HG03175 (cell line): ENCODE measurements around the gene OPHN1.

Source experiments
- ATAC-seq: cut with Tn5 transposase; IDR thresholded peaks from one replicate; pipeline ENCODE4 v1.9.1; 2021; ENCODE audit warnings: mild to moderate bottlenecking, moderate library complexity; ENCODE audit not compliant: unreplicated experiment

OPHN1 gene

GRCh38 chrX:68183612-68184214 lies 249.6 kb downstream of the OPHN1 start:
- ATAC-seq = no peak

DNA sequence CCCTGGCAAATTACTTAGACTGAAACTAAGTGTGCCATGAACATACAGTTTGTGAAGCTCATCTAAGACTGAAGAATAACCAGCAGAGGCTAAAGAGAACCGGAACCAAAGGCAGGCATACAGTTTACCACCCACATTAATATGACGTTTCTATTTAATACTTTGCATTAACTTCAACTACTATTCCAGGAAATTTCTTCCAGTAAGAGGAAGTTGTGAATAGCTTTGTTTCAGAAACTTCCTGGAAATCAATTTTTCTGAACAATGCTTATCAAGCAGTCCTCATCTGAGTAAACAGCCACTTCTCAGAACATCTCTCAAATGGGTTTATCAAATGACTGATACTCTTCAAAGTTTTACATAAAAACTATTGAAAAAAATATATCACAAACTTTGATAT lies 252.7 kb downstream of the OPHN1 start:
- no peak for ATAC-seq

- ATAC-seq = no peak
Measured at GRCh38 chrX:68179355-68179754, 253.9 kb downstream of the OPHN1 start.

DNA sequence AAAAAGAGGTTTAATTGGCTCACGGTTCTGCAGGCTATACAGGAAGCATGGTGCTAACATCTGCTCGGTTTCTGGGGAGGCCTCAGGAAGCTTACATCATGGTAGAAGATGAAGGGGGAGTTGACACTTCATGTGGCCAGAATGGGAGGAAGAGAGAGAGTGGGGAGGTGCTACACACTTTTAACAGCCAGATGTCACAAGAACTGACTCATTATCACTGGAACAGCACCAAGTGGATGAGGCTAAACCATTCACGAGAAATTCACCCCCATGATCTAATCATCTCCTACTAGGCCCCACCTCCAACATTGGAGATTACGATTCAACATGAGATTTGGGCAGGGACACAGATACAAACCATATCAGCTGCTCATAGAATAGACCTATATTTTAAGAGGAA lies 255.8 kb downstream of the OPHN1 start:
- ATAC-seq = no peak

DNA sequence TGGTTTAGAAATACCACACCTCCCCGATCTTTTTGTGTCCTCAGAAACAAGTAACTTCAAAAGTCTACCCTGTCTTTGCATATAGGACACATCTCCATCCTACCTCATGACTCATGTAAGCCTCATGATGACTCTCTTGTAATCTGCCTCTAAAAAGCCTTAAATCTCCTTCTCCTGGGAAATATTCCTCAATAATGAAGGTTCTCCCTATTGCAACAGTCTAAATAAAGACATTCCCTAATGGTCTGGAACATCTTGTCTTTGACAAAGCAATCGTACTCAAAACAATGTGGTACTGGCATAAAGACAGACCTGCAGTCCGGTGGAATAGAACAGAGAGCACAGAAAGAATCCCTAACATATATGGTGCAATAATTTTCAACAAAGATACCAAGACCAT lies 257.7 kb downstream of the OPHN1 start:
- ATAC-seq = no peak

GRCh38 chrX:68163441-68163840 lies 269.9 kb downstream of the OPHN1 start:
- no peak for ATAC-seq

DNA sequence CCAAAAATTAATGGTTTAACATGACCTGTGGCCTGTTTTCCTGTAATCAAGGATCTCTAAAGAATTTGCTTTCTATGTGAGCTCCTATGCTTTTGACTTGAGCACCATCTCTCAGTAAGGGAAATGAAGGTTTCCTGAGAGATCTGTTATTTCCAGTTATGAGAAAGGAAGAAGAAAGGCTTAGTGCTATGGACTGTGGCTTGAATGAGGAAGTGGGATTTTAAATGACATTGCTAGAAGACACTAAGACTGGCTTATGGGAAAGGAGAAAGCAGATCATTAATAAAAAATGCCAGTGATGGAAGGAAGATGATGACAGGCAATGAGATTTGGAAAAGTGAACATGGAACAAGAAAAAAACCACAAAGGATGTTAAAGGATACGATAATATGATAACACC lies 285.4 kb downstream of the OPHN1 start:
- ATAC-seq = no peak

DNA sequence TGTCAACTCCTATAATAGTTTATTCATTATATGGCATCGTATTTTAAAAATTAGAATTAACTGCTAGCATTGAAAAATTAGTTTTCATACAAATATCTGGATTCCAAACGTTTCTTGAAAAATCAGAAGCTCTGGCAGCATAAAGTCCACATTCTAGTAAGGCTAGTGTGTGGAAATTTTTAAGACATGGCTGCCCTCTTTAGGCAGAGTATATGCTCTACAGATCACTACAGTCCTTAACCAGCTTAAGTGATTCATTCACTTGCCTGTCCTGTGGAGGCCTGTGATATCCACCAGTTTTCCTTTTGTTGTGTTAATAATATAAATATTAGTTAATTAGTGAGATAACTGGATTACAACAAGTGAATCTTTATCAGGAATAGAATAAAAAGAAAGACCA lies 287.2 kb downstream of the OPHN1 start:
- no peak for ATAC-seq

GRCh38 chrX:68139791-68140190 lies 293.5 kb downstream of the OPHN1 start:
- no peak for ATAC-seq

DNA sequence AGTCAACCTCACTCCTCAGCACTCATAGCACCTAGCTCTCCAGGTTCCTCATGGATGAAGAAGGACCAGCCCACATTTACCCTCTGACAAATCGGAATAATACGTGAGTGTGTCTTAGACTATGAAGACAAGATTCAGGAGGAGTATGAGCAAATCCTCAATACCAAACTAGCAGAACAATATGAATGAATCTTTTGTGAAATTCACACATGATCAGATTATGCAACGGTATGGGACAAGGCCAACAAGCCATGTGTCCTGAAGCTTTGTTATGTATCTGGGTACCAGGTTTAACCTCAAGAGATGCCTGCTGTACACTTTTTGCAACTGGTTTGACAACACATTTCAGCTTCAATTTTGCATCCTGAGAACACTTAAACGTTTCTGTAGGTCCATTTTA lies 300.1 kb downstream of the OPHN1 start:
- no peak for ATAC-seq

DNA sequence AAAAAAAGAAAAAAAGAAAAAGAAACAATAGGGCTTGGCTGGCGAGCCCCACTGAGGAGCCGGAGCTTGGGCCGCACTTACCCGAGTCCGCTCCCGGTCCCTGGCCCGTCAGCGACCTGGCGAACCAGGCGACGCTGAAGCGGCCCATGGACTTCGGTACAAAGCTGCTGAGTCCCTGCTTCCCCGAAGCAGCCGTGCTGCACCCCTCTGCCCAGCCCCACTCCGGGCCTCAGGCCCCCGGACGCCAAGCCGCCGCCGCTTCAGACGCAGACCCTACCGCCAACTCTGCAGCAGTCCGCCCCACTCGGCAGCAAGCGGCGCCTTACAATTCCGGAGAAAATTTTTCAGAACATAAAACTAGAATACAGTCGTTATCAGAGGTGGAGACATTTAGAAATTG lies 300.5 kb downstream of the OPHN1 start:
- ATAC-seq = no peak

- no peak for ATAC-seq
Measured at GRCh38 chrX:68121835-68122234, 311.5 kb downstream of the OPHN1 start.

- ATAC-seq = no peak
Measured at GRCh38 chrX:68121371-68121770, 311.9 kb downstream of the OPHN1 start.

DNA sequence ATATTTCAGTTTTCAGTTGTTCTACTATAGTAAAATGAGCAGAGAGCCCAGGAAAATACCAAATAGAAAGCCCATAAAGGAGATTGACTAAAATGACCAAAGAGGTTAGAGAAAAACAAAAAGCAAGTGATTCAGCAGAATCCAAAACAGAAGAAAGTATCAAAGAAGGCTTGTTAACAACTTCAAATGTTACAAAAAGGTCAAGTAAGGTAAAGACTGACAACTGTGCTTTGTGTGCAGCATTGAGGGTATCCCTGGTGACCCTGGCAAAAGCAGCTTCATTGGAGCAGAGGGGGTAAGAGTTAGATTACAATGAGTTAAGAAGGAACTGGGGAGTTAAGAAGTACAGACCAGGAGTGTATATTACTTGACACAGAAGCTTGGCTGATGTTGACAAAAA lies 317.9 kb downstream of the OPHN1 start:
- ATAC-seq = no peak

- no peak for ATAC-seq
Measured at GRCh38 chrX:68114573-68115129, 318.6 kb downstream of the OPHN1 start.

DNA sequence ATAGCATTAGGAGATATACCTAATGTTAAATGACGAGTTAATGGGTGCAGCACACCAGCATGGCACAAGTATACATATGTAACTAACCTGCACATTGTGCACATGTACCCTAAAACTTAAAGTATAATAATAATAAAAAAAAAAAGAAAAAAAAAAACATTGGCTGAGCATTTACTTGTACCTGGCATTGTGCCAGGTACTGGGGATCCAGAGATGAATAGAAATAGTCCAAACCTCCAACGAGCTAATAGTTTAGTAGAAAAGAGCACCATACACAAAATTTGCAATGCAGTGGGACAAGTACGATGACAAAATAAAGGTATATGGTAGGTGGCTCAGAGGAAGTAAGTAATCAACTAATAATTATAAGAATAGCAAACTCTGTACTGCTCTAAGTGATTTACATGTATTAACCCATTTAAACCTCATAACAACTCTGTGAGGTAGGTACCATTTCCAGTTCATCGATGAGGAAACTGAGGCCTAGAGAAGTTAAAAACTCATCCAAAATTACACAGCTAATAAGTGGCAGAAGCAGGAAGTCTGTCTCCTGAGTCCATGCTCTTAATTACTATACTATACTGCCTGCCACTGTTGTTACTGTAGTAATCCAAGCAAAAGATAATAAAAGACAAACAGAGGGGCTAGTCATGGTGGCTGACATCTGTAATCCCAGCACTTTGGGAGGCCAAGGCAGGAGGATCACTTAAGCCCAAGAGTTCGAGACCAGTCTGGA lies 319.3 kb downstream of the OPHN1 start:
- ATAC-seq = no peak

- ATAC-seq = no peak
Measured at GRCh38 chrX:68112321-68112720, 321.0 kb downstream of the OPHN1 start.

GRCh38 chrX:68109162-68109561 lies 324.1 kb downstream of the OPHN1 start:
- ATAC-seq = no peak

DNA sequence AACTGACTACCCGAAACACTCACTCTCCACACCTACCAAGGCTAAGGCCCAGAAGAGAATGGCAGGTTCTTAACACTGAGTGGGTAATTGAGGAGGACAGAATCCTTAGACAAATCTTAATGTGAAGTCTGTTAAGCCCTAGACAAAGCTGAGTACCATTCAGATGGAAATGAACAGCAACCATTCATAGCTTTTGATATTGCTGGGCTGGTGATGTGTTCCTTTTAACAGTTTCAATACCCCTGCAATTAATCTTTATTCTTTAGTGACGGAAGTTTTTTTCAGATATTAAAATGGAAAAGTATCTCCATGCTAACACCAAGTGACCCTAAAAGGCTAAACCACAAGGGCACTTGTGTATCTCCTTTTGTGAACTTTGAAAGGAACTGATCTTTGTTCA lies 334.9 kb downstream of the OPHN1 start:
- ATAC-seq = no peak

DNA sequence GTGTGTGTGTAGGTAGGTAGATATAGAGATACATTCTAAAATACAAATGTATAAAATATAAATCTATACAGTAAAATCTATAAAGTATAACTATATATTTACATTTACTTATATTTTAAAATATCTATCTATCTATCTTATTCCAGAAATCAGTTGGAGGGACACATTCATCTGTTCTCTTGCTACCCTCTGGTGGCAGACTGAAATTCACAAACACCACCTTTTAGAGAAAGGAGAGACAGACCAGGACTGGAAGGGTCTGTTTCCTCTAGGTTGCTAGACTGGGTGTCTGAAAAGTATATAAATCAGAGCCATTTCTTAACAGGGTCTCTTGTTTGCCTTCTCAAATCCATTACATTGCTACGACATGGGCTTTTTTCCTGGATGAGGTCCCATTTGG lies 343.0 kb downstream of the OPHN1 start:
- ATAC-seq = no peak

- no peak for ATAC-seq
Measured at GRCh38 chrX:68087526-68087925, 345.8 kb downstream of the OPHN1 start.

GRCh38 chrX:68086709-68087108 lies 346.6 kb downstream of the OPHN1 start:
- ATAC-seq = no peak

GRCh38 chrX:68084765-68085164 lies 348.5 kb downstream of the OPHN1 start:
- ATAC-seq = no peak
